A549 (cell line): Measurements from ENCODE around the gene TMBIM1. TPM values are rescaled to one million over a fixed set of nuclear protein-coding genes. Genes with fewer than 3 reads are reported as not detected.

Source experiments
- ATAC-seq, 2 experiments: fragments of 200-7000 bp in 1 of 2; fragments of >200 bp in 1 of 2; cut with Nextera tagmentation in 1 of 2; cut with Tn5 transposase in 1 of 2; 3 replicates each; pipeline versions ENCODE4 v1.8.0 to v1.9.1; 2018 to 2020; ENCODE audit warnings: mild to moderate bottlenecking in 1 of 2, moderate library complexity in 1 of 2
- CTCF ChIA-PET: fragments of 300-600 bp; sonication (Branson Sonifier 250); formaldehyde crosslinking; extraction: SDS; loops from one replicate; lab custom pipeline; 2021; ENCODE audit warnings: antibody characterized with exemption, inconsistent platforms; lab: Yijun Ruan, JAX
- POLR2A ChIA-PET: fragments of 350-600 bp; formaldehyde crosslinking; extraction: SDS; loops from one replicate; lab custom pipeline; 2021; ENCODE audit warnings: antibody characterized with exemption, inconsistent platforms; lab: Yijun Ruan, JAX
- DNase-seq, 2 experiments: peaks; one replicate each; pipeline versions ENCODE4 v3.0.0 to v3.0.0-alpha.2; 2011 to 2016; ENCODE audit warnings: low read depth in 1 of 2, low spot score in 1 of 2
- FAIRE-seq: peaks from 2 replicates; lab custom pipeline; 2011; peaks lifted over from hg19 to GRCh38; lab: Jason Lieb, UNC
- H3K27ac ChIP-seq, 2 experiments: fragments of >200 bp; sonication (Bioruptor Twin); formaldehyde crosslinking; 3 replicates each; pipeline ENCODE4 v1.5.1; 2016 to 2017
- H3K4me1 ChIP-seq: fragments of >200 bp; sonication (Bioruptor Twin); formaldehyde crosslinking; 3 replicates; pipeline ENCODE4 v1.6.1; 2016
- H3K4me2 ChIP-seq: fragments of >200 bp; sonication (Bioruptor Twin); formaldehyde crosslinking; 3 replicates; pipeline ENCODE4 v1.6.1; 2016
- H3K4me3 ChIP-seq: fragments of >200 bp; sonication (Bioruptor Twin); formaldehyde crosslinking; 3 replicates; pipeline ENCODE4 v1.5.1; 2016
- H3K9me3 ChIP-seq: fragments of >200 bp; sonication (Bioruptor Twin); formaldehyde crosslinking; 3 replicates; pipeline ENCODE4 v1.6.1; 2016
- EHMT2 ChIP-seq: fragments of 200-600 bp; sonication (generic); IDR thresholded peaks from 2 replicates; pipeline ENCODE4 v1.6.1; 2016; ENCODE audit warnings: antibody characterized with exemption, low read depth, mild to moderate bottlenecking, moderate library complexity
- ESRRA ChIP-seq: fragments of 150-350 bp; IDR thresholded peaks from 2 replicates; pipeline ENCODE4 v1.6.1; 2014; ENCODE audit warnings: mild to moderate bottlenecking, low read length, borderline replicate concordance
- FOSB ChIP-seq: fragments of 250-450 bp; sonication (Bioruptor Pico); IDR thresholded peaks from 2 replicates; pipeline ENCODE4 v1.5.0; 2020; ENCODE audit warnings: mild to moderate bottlenecking, moderate library complexity
- FOSL2 ChIP-seq, 2 experiments: fragments of 450-650 bp in 1 of 2; fragments of >200 bp in 1 of 2; sonication (Bioruptor Twin) in 1 of 2; formaldehyde crosslinking; IDR thresholded peaks; 2 replicates each; pipeline versions ENCODE4 v1.5.0 to v1.6.1; 2016 to 2020; ENCODE audit warnings: mild to moderate bottlenecking in 1 of 2, moderate library complexity in 1 of 2
- FOXS1 ChIP-seq: fragments of 250-450 bp; sonication (Bioruptor Pico); IDR thresholded peaks from 2 replicates; pipeline ENCODE4 v1.5.0; 2020; ENCODE audit warnings: mild to moderate bottlenecking, moderate library complexity
- GATA3 ChIP-seq: IDR thresholded peaks from 2 replicates; pipeline ENCODE4 v1.6.1; 2012; ENCODE audit warnings: borderline replicate concordance
- JUN ChIP-seq, 2 experiments: fragments of >200 bp; sonication (Bioruptor Twin); formaldehyde crosslinking; IDR thresholded peaks; 2 replicates in 1 of 2; 3 replicates in 1 of 2; pipeline ENCODE4 v1.6.1; 2016 to 2017
- MAFK ChIP-seq: fragments of 450-650 bp; IDR thresholded peaks from 2 replicates; pipeline ENCODE4 v1.6.1; 2014; ENCODE audit not compliant: partially characterized antibody
- MAZ ChIP-seq: fragments of 150-350 bp; IDR thresholded peaks from 2 replicates; pipeline ENCODE4 v1.6.1; 2014; ENCODE audit warnings: antibody characterized with exemption, low read depth, low read length, borderline replicate concordance
- NR3C1 ChIP-seq: fragments of >200 bp; sonication (Bioruptor Twin); formaldehyde crosslinking; IDR thresholded peaks from 3 replicates; pipeline ENCODE4 v1.6.1; 2017
- RCOR1 ChIP-seq: fragments of 150-350 bp; IDR thresholded peaks from 2 replicates; pipeline ENCODE4 v1.6.1; 2014; ENCODE audit warnings: antibody characterized with exemption, low read length, low read depth
- SREBF2 ChIP-seq: fragments of 450-650 bp; IDR thresholded peaks from 2 replicates; pipeline ENCODE4 v1.6.1; 2014; ENCODE audit warnings: mild to moderate bottlenecking, moderate library complexity
- ZSCAN20 ChIP-seq: fragments of 250-450 bp; sonication (Bioruptor Pico); IDR thresholded peaks from 2 replicates; pipeline ENCODE4 v1.8.0; 2022; ENCODE audit warnings: mild to moderate bottlenecking, moderate library complexity
- WGBS: methylation state at CpG from one replicate; pipeline ENCODE4 v1.1.6; 2017; ENCODE audit errors: missing lambda C conversion rate; 5-methylcytosine and 5-hydroxymethylcytosine counted together
- polyA plus RNA-seq, 4 experiments: library from polyadenylated mRNA; depleted of rRNA in 3 of 4; stranded (reverse); fragments of >200 nt; fragmentation: RNase III in 1 of 4; extraction: RNeasy Plus Mini Kit Qiagen cat#74134 plus additional on column Dnase treatment in 1 of 4; gene quantifications; 2 replicates in 3 of 4; 3 replicates in 1 of 4; pipeline ENCODE4 v1.2.3, GENCODE V29; 2011 to 2017
- TF ChIP-seq, protein P1 (sequence below): fragments of >200 bp; sonication (Bioruptor Twin); formaldehyde crosslinking; IDR thresholded peaks from 3 replicates; pipeline ENCODE4 v1.5.1; 2016
- TF ChIP-seq, protein P2 (sequence below): IDR thresholded peaks from 2 replicates; pipeline ENCODE4 v1.6.1; 2012

Gene TMBIM1
- polyA plus RNA-seq, 2 of the 4 experiments (the other 2 are of a cell fraction), result 61.4 to 70.4 TPM

DNA sequence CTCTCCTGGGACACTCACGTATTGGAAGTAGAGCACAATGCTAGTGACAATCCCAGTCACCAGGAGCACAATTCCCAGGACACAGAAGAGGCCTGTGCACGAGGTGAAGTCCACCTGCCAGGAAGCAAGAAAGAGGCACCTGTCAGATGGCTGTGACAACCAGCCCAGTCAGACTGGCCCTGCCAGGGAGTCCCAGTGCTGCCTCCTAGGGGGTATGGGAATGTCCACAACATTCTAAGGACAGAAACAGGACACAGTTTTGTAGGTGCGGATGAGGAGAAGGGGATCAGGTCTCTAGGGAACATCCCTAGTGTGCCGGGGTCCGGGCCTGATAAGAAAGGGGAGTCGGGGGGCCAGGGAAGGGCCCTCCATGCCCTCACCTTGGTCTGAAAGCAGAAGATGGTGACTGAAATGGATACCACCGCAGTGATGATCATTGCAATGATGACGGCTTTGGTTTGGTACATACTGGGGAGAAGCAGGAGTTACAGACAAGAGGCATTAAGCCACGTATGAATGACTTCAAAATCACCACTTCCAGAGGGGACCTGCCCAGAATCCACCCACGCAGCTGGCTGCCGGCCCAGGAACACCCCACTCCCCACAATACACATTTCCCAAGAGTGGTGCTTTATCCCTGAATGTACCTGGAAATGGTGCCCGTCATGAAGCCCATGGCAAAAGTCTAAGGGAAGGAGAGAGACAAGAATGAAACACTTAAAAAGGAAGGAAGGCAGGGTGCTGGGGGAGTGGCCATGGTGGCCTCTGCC is 15.1 kb downstream of the TMBIM1 start:
- TF ChIP-seq, protein P1, sequence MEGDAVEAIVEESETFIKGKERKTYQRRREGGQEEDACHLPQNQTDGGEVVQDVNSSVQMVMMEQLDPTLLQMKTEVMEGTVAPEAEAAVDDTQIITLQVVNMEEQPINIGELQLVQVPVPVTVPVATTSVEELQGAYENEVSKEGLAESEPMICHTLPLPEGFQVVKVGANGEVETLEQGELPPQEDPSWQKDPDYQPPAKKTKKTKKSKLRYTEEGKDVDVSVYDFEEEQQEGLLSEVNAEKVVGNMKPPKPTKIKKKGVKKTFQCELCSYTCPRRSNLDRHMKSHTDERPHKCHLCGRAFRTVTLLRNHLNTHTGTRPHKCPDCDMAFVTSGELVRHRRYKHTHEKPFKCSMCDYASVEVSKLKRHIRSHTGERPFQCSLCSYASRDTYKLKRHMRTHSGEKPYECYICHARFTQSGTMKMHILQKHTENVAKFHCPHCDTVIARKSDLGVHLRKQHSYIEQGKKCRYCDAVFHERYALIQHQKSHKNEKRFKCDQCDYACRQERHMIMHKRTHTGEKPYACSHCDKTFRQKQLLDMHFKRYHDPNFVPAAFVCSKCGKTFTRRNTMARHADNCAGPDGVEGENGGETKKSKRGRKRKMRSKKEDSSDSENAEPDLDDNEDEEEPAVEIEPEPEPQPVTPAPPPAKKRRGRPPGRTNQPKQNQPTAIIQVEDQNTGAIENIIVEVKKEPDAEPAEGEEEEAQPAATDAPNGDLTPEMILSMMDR, result peak; percentile 12; the same call in 1 of the 3 replicates
- TF ChIP-seq, protein P2, sequence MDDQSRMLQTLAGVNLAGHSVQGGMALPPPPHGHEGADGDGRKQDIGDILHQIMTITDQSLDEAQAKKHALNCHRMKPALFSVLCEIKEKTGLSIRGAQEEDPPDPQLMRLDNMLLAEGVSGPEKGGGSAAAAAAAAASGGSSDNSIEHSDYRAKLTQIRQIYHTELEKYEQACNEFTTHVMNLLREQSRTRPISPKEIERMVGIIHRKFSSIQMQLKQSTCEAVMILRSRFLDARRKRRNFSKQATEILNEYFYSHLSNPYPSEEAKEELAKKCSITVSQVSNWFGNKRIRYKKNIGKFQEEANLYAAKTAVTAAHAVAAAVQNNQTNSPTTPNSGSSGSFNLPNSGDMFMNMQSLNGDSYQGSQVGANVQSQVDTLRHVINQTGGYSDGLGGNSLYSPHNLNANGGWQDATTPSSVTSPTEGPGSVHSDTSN, result no peak
- TF ChIP-seq NR3C1, result no peak
- no peak overlapping the region for H3K4me2 ChIP-seq
- FAIRE-seq, result no peak
- no peak overlapping the region for H3K4me3 ChIP-seq
- no peaks in the 10 kb centered on the region for H3K9me3 ChIP-seq
- CTCF ChIA-PET, result interaction anchor here (1.7 to 2.9 kb wide), 3 partner anchors 25 to 491 kb away, joined by 3 to 18 read pairs (median 4); partner anchors contain the start of gene CATIP
- 95% methylated on average over 12 of the region's 12 CpGs for WGBS
- H3K27ac ChIP-seq, result no peak overlapping the region
- POLR2A ChIA-PET, result no interaction called here
- ATAC-seq, result peak in 1 of 2 experiments; percentile 23; a peak in 1 of 6 replicates
- no peak for DNase-seq
- H3K4me1 ChIP-seq, result peaks cover 10% of the 10 kb centered on the region

DNA sequence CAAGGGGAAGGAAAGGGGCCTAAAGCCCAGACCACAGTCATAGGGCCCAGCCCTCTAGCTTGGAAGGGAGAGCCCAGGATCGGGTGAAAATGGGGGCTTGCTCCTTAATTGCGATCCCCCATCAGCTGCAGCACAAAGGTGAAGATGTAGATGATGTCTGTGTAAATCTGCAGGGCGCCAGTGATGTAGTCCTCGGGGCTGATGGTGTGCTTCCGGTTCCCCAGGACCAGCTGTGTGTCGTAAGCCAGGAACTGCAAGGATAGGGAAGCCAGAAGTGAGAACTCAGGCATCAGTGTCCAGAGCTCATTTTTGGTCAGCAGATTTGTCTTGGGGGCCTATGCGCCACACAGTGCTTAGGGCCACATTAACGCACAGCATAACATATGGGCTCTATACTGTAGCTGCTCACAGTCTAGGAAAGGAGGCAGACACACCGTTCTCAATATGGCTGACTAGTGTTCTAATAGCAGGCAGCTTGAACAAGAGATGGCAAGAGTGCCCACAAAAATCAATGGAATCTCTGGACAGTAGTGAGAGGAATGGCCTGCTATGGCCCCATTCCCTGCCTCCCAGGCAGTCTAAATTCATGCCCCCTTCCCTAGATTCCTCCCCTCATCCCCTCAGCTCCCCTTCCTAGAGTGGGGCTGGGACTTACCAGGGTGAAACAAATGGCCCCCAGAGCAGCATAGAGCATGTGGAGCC is 16.8 kb downstream of the TMBIM1 start:
- ATAC-seq, result no peak
- FAIRE-seq, result no peak
- WGBS, result 93% methylated on average over 9 of the region's 9 CpGs
- H3K4me1 ChIP-seq, result peaks cover 21% of the 10 kb centered on the region
- H3K27ac ChIP-seq, result no peak overlapping the region
- CTCF ChIA-PET, result interaction anchor here (0.6 to 6.5 kb wide), 13 partner anchors 9 to 372 kb away, joined by 3 to 105 read pairs (median 5); partner anchors contain the start of genes CATIP and TMBIM1
- POLR2A ChIA-PET, result interaction anchor here (1.6 kb wide), 1 partner anchor 12 kb away, joined by 5 read pairs; no protein-coding TSS in a partner anchor
- DNase-seq, result no peak
- TF ChIP-seq RCOR1 (no peak), FOSB (no peak), FOXS1 (CRISPR knock-in tag) (no peak), JUN (IDR thresholded peaks at IDR 0.05) (no peak), EHMT2 (no peak), ESRRA (no peak)
- TF ChIP-seq, all 56 proteins: peak for 0
- no peak overlapping the region for H3K4me3 ChIP-seq
- no peaks in the 10 kb centered on the region for H3K9me3 ChIP-seq
- no peak overlapping the region for H3K4me2 ChIP-seq

GRCh38 chr2:218274586-218274985 is 17.7 kb downstream of the TMBIM1 start:
- Histone ChIP-seq H3K27ac (no peak overlapping the region), H3K4me3 (no peak overlapping the region), H3K4me2 (no peak overlapping the region), H3K9me3 (no peaks in the 10 kb centered on the region), H3K4me1 (peaks cover 21% of the 10 kb centered on the region)
- ChIA-PET POLR2A (interaction anchor here (1.6 kb wide), 1 partner anchor 12 kb away, joined by 5 read pairs; no protein-coding TSS in a partner anchor), CTCF (interaction anchor here (1.0 to 6.5 kb wide), 10 partner anchors 10 to 192 kb away, joined by 3 to 105 read pairs (median 6); partner anchors contain the start of genes CATIP and TMBIM1)
- no peak for FAIRE-seq
- no peak for DNase-seq
- TF ChIP-seq MAFK (no peak), GATA3 (no peak), ZSCAN20 (CRISPR knock-in tag) (no peak), SREBF2 (no peak), FOSL2 (IDR thresholded peaks at IDR 0.05) (no peak), FOSL2 (CRISPR knock-in tag; IDR thresholded peaks at IDR 0.05) (no peak), MAZ (no peak)
- 91% methylated on average over 4 of the region's 4 CpGs for WGBS
- no peak for ATAC-seq
